Suprapubic skin (tissue), 3 donors: ENCODE measurements around the gene HOXD9.

ENCODE experiments used
- CTCF ChIP-seq, 2 donors: fragments of 200-600 bp in 1 of 2; fragments of 450-650 bp in 1 of 2; sonication (generic) in 1 of 2; IDR thresholded peaks; one replicate each; pipeline ENCODE4 v1.5.1; 2016 to 2019; ENCODE audit warnings: antibody characterized with exemption in 2 of 2, mild to moderate bottlenecking in 1 of 2, moderate library complexity in 1 of 2
- POLR2A ChIP-seq, 2 donors: fragments of 450-650 bp; IDR thresholded peaks; one replicate each; pipeline ENCODE4 v1.6.1; 2017; ENCODE audit warnings: antibody characterized with exemption in 2 of 2, mild to moderate bottlenecking in 2 of 2, moderate library complexity in 2 of 2

GRCh38 chr2:176114930-176115625 is 7.4 kb upstream of the HOXD9 start:
- TF ChIP-seq CTCF (IDR thresholded peaks at IDR 0.05) (no peak), POLR2A (IDR thresholded peaks at IDR 0.05) (no peak)
